Endothelial cell of umbilical vein (primary cell): Measurements from ENCODE around the gene CPOX. TPM values are rescaled to one million over a fixed set of nuclear protein-coding genes. Genes with fewer than 3 reads are reported as not detected.

Experiments used
- BruUV-seq: library from RNA; stranded (reverse); fragments of 400-500 nt; replicated peaks from 2 replicates; lab custom pipeline; 2021; lab: Mats Ljungman, UMichigan
- CTCF ChIA-PET: fragments of 300-600, 350-600 bp; sonication (Branson Sonifier 250); formaldehyde crosslinking; loops from one replicate; lab custom pipeline; 2021; ENCODE audit warnings: antibody characterized with exemption, inconsistent platforms; lab: Charles Lee
- POLR2A ChIA-PET: fragments of 300-600, 350-600 bp; sonication (Branson Sonifier 250); formaldehyde crosslinking; loops from one replicate; lab custom pipeline; 2021; ENCODE audit warnings: antibody characterized with exemption, inconsistent platforms; lab: Charles Lee
- DNase-seq: peaks from one replicate; pipeline ENCODE4 v3.0.0-alpha.2; 2011; ENCODE audit warnings: low read depth, low spot score
- FAIRE-seq: peaks from 2 replicates; lab custom pipeline; 2011; peaks lifted over from hg19 to GRCh38; lab: Jason Lieb, UNC
- H2AFZ ChIP-seq: 2 replicates; pipeline ENCODE4 v1.6.0; 2012; ENCODE audit warnings: low read depth, low read length, control low read depth, inconsistent platforms
- H3K27ac ChIP-seq: 2 replicates; pipeline ENCODE4 v1.5.1; 2011; ENCODE audit warnings: low read depth, mild to moderate bottlenecking, control low read depth, low read length, moderate library complexity; ENCODE audit not compliant: insufficient read depth
- H3K27me3 ChIP-seq, 2 experiments: 2 replicates each; pipeline versions ENCODE4 v1.6.0 to v1.6.1; 2011; ENCODE audit warnings: low read length in 2 of 2, mixed read lengths in 1 of 2; ENCODE audit not compliant: control insufficient read depth in 2 of 2, insufficient read depth in 2 of 2
- H3K36me3 ChIP-seq, 2 experiments: 2 replicates in 1 of 2; 3 replicates in 1 of 2; pipeline ENCODE4 v1.5.1; 2011; ENCODE audit warnings: low read length in 2 of 2, mild to moderate bottlenecking in 1 of 2, moderate library complexity in 1 of 2; ENCODE audit not compliant: control insufficient read depth in 2 of 2, insufficient read depth in 2 of 2; ENCODE audit errors: extremely low read depth in 1 of 2
- H3K4me1 ChIP-seq: 3 replicates; pipeline ENCODE4 v1.5.1; 2011; ENCODE audit warnings: mild to moderate bottlenecking, low read length; ENCODE audit not compliant: control insufficient read depth, insufficient read depth; ENCODE audit errors: extremely low read depth
- H3K4me2 ChIP-seq: 2 replicates; pipeline ENCODE4 v1.6.1; 2011; ENCODE audit warnings: low read length, control low read depth, mixed read lengths; ENCODE audit not compliant: insufficient read depth
- H3K4me3 ChIP-seq, 3 experiments: fragments of 200-600 bp in 1 of 3; sonication (generic), shearing (Covaris generic) in 1 of 3; replicated peaks in 1 of 3; 2 replicates each; pipeline ENCODE4 v1.5.1; 2011 to 2016; ENCODE audit warnings: control low read depth in 3 of 3, low read length in 3 of 3, mild to moderate bottlenecking in 2 of 3, inconsistent platforms in 1 of 3, low read depth in 1 of 3, moderate library complexity in 1 of 3; ENCODE audit not compliant: insufficient read depth in 1 of 3
- H3K79me2 ChIP-seq: 2 replicates; pipeline ENCODE4 v1.6.0; 2012; ENCODE audit warnings: low read length, inconsistent platforms; ENCODE audit not compliant: control insufficient read depth, insufficient read depth
- H3K9ac ChIP-seq: replicated peaks from 2 replicates; pipeline ENCODE3; 2011; ENCODE audit warnings: low read length, control low read depth; ENCODE audit not compliant: insufficient read depth; ENCODE audit errors: extremely low read depth
- H3K9me1 ChIP-seq: replicated peaks from 3 replicates; pipeline ENCODE4 v1.6.0; 2011; ENCODE audit warnings: mild to moderate bottlenecking, low read length; ENCODE audit not compliant: control insufficient read depth, insufficient read depth; ENCODE audit errors: extremely low read depth
- H3K9me3 ChIP-seq: replicated peaks from 2 replicates; pipeline ENCODE4 v1.5.1; 2012; ENCODE audit warnings: low read length, inconsistent platforms; ENCODE audit not compliant: control insufficient read depth, insufficient read depth
- H4K20me1 ChIP-seq: replicated peaks from 2 replicates; pipeline ENCODE3; 2011; ENCODE audit warnings: mild to moderate bottlenecking, low read length; ENCODE audit not compliant: control insufficient read depth, insufficient read depth; ENCODE audit errors: extremely low read depth
- CTCF ChIP-seq, 2 donors: IDR thresholded peaks; 1 replicate in 1 of 2; 2 replicates in 1 of 2; pipeline ENCODE4 v1.5.1; 2011; ENCODE audit warnings: low read length in 2 of 2, mild to moderate bottlenecking in 2 of 2, moderate library complexity in 2 of 2, control low read depth in 1 of 2, inconsistent platforms in 1 of 2, low read depth in 1 of 2; ENCODE audit not compliant: insufficient read depth in 1 of 2; ENCODE audit errors: extremely low read depth in 1 of 2
- EZH2 ChIP-seq: IDR thresholded peaks from 2 replicates; pipeline ENCODE4 v1.6.1; 2012; ENCODE audit warnings: borderline replicate concordance, low read depth, mild to moderate bottlenecking, moderate library complexity, low read length, inconsistent platforms; ENCODE audit not compliant: severe bottlenecking
- FOS ChIP-seq: IDR thresholded peaks from 2 replicates; pipeline ENCODE4 v1.6.1; 2011; ENCODE audit warnings: mild to moderate bottlenecking, low read length, moderate library complexity, borderline replicate concordance; ENCODE audit not compliant: insufficient read depth
- GATA2 ChIP-seq: IDR thresholded peaks from 2 replicates; pipeline ENCODE4 v1.7.0; 2011; ENCODE audit warnings: low read depth, mild to moderate bottlenecking, moderate library complexity, mixed read lengths, low read length; ENCODE audit not compliant: insufficient read length, insufficient read depth
- JUN ChIP-seq: IDR thresholded peaks from 2 replicates; pipeline ENCODE4 v1.6.1; 2011; ENCODE audit warnings: borderline replicate concordance, low read depth; ENCODE audit not compliant: insufficient read length, insufficient read depth
- MAX ChIP-seq: IDR thresholded peaks from 2 replicates; pipeline ENCODE4 v1.6.1; 2011; ENCODE audit not compliant: insufficient read depth, insufficient read length
- MYC ChIP-seq: IDR thresholded peaks from one replicate; pipeline ENCODE4 v1.6.1; 2011; ENCODE audit warnings: mild to moderate bottlenecking, low read depth, low read length
- POLR2A ChIP-seq: IDR thresholded peaks from 2 replicates; pipeline ENCODE4 v1.6.1; 2012; ENCODE audit warnings: low read depth, mild to moderate bottlenecking, control low read depth, low read length
- POLR2AphosphoS5 ChIP-seq: IDR thresholded peaks from 2 replicates; pipeline ENCODE4 v1.6.1; 2012; ENCODE audit warnings: low read depth, mild to moderate bottlenecking, control low read depth, low read length, moderate library complexity; ENCODE audit not compliant: insufficient read depth
- dilution Hi-C: fragments of 300-500 bp; cut with MboI; formaldehyde crosslinking; loops from one replicate; pipeline ENCODE4 v1.15.0; 2019; ENCODE audit warnings: low sequenced_read_pairs; ENCODE audit not compliant: extremely low pct_ligation_motif_present
- intact Hi-C: fragments of 100-400 bp; cut with micrococcal nuclease; formaldehyde crosslinking; loops from one replicate; pipeline ENCODE4 v1.10.0; 2022
- polyA plus RNA-seq, 4 experiments: library from polyadenylated mRNA; depleted of rRNA in 3 of 4; stranded (reverse) in 3 of 4; unstranded in 1 of 4; fragments of >200 nt; gene quantifications; 2 replicates each; pipeline versions ENCODE4 v1.2.1 to v1.2.3, GENCODE V29; 2011 to 2012; ENCODE audit warnings: missing spikeins in 1 of 4
- total RNA-seq: library from RNA; stranded (reverse); gene quantifications from 2 replicates; pipeline ENCODE4 v1.2.3, GENCODE V29; 2021

CPOX gene
- total and polyA plus RNA-seq, 2 donors (not counting 3 experiments of a cell fraction or from before 2014, with no cell fraction given), result 12.3 to 24.5 TPM

- FAIRE-seq (no peak), DNase-seq (no peak)
- Histone ChIP-seq H3K9me3 (no peaks in the 10 kb centered on the region), H3K27ac (no peak overlapping the region), H3K4me1 (peaks cover 5% of the 10 kb centered on the region), H3K36me3 (peaks cover 2 to 6% of the 10 kb centered on the region in 2 experiments), H3K79me2 (no peaks in the 10 kb centered on the region), H3K9ac (no peak overlapping the region), H3K4me2 (no peak overlapping the region), H2AFZ (no peak overlapping the region), H3K9me1 (no peaks in the 10 kb centered on the region), H4K20me1 (no peaks in the 10 kb centered on the region), H3K4me3 (no peak overlapping the region), H3K27me3 (no peaks in the 10 kb centered on the region)
- dilution Hi-C loops, result no loop called here
- intact Hi-C loops, result no loop called here
- ChIA-PET POLR2A (no interaction called here), CTCF (interaction anchor here (1.6 kb wide), 1 partner anchor 10 kb away, joined by 6 read pairs; no protein-coding TSS in a partner anchor)
- no TSS peak for BruUV-seq
- TF ChIP-seq MAX (no peak), FOS (no peak), EZH2 (no peak), GATA2 (no peak), POLR2AphosphoS5 (no peak), MYC (no peak), JUN (no peak), CTCF (IDR thresholded peaks at IDR 0.05; ENCODE audit: extremely low read depth in 1 of 2, insufficient read depth in 1 of 2, low read depth in 1 of 2, low read length in 2 of 2) (no peak), POLR2A (no peak)
Measured at GRCh38 chr3:98582042-98582441, 11.4 kb downstream of the CPOX start.
